BLaER1 (cell line): Measurements from ENCODE around the gene MYADM.
"Not testable (repeated sequence)": the region's sequence is repeated elsewhere in the genome, so short reads cannot be mapped to it uniquely, and the experiment has no call there.

Experiments
- H3K27ac ChIP-seq: shearing (Covaris generic); formaldehyde crosslinking; 2 replicates; pipeline ENCODE4 v1.8.1; 2022
- H3K27me3 ChIP-seq: shearing (Covaris generic); formaldehyde crosslinking; 2 replicates; pipeline ENCODE4 v1.8.1; 2022
- H3K36me3 ChIP-seq: shearing (Covaris generic); formaldehyde crosslinking; 2 replicates; pipeline ENCODE4 v1.8.1; 2022
- H3K4me1 ChIP-seq: shearing (Covaris generic); formaldehyde crosslinking; 2 replicates; pipeline ENCODE4 v1.8.1; 2022
- H3K4me2 ChIP-seq: shearing (Covaris generic); formaldehyde crosslinking; 2 replicates; pipeline ENCODE4 v1.8.1; 2022
- H3K4me3 ChIP-seq: shearing (Covaris generic); formaldehyde crosslinking; 2 replicates; pipeline ENCODE4 v1.8.1; 2022
- H3K9ac ChIP-seq: shearing (Covaris generic); formaldehyde crosslinking; 2 replicates; pipeline ENCODE4 v1.8.1; 2022
- H3K9me3 ChIP-seq: shearing (Covaris generic); formaldehyde crosslinking; 2 replicates; pipeline ENCODE4 v1.8.1; 2022
- H4K20me1 ChIP-seq: shearing (Covaris generic); formaldehyde crosslinking; 2 replicates; pipeline ENCODE4 v1.8.1; 2022
- Cebpa-rat ChIP-seq: shearing (Covaris generic); IDR thresholded peaks from 2 replicates; pipeline ENCODE4 v1.8.1; 2022

Gene MYADM, protein sequence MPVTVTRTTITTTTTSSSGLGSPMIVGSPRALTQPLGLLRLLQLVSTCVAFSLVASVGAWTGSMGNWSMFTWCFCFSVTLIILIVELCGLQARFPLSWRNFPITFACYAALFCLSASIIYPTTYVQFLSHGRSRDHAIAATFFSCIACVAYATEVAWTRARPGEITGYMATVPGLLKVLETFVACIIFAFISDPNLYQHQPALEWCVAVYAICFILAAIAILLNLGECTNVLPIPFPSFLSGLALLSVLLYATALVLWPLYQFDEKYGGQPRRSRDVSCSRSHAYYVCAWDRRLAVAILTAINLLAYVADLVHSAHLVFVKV

DNA sequence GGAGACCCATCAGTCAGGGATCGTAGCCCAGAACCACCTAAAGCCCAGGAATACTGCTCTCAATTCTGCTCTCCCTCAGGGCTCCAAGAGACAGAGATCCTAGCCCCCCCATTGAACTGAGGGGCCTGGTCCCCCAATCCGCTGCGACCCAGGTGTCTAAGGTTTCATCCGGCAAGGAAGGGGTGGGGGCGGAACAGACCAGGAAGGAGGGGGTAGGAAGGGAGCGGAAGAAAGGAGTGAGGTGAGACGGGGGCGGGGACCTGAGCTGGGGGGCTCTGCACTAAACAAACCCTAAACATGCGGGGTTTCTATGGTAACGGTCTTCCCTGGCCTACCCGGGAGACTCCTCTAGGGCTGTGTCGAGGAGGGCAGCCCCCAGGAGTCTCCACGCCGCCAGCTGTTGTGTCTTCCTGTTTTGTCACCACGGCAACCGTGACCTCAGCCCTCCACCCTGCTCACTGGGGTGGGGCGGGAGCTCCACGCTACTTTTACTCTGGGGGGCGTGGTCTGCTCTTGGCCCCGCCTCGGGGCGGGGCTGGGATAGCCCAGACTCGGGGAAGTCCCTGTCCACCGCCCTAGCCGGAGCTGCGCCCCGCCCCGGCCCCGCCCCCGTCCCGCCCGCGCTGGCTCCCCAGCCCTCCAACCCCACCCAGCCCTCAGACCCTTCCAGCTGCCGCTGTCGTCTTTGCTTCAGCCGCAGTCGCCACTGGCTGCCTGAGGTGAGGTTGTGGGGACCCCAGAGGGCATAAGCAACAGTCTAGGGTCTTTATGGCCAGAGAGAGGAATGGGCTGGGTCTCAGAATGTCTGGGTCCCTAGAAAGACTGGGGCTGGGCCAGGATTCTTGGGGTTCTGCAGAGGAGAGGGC lies at the start of gene MYADM:
MYADM (plus strand) TSS at position 659 of the 866 bp plus-strand sequence. CDS start 5,647 bp downstream, outside the sequence.
- Histone ChIP-seq H3K9me3 (no peaks in the 10 kb centered on the region), H3K4me3 (peak within 1 kb of the TSS; percentile 83), H3K4me1 (peaks cover 49% of the 10 kb centered on the region), H3K27me3 (no peaks in the 10 kb centered on the region), H3K36me3 (peaks cover 6% of the 10 kb centered on the region), H3K4me2 (peak within 1 kb of the TSS; percentile 96), H3K9ac (peak within 1 kb of the TSS; percentile 88), H3K27ac (peak within 1 kb of the TSS; percentile 88), H4K20me1 (peaks cover 28% of the 10 kb centered on the region)
- TF ChIP-seq Cebpa-rat: no peak

DNA sequence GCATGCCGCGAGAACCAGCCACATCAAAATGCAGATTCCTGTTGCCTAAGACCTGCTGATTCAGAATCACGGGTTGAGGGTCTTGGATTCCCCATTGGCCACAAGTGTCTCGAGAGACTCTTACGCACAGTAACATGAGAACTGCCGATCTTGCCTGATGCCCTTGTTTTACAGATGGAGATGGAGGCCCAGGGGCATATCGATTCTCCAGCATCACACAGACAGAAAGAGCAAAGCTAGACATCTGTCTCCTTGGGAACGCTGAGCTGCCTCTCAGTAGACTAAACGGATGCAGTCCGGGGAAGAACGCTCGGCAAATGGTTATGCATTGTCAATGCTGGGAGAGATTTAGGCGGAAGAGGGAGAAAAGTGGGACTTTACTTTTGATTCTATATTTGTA lies 48.9 kb upstream of the MYADM start:
- H3K27me3 ChIP-seq: no peaks in the 10 kb centered on the region
- no peaks in the 10 kb centered on the region for H3K9me3 ChIP-seq
- H4K20me1 ChIP-seq: no peaks in the 10 kb centered on the region
- H3K4me2 ChIP-seq: no peak overlapping the region
- TF ChIP-seq Cebpa-rat: no peak
- H3K4me1 ChIP-seq: peaks cover 1% of the 10 kb centered on the region
- no peak overlapping the region for H3K4me3 ChIP-seq
- H3K36me3 ChIP-seq: no peaks in the 10 kb centered on the region
- no peak overlapping the region for H3K27ac ChIP-seq
- no peak overlapping the region for H3K9ac ChIP-seq

DNA sequence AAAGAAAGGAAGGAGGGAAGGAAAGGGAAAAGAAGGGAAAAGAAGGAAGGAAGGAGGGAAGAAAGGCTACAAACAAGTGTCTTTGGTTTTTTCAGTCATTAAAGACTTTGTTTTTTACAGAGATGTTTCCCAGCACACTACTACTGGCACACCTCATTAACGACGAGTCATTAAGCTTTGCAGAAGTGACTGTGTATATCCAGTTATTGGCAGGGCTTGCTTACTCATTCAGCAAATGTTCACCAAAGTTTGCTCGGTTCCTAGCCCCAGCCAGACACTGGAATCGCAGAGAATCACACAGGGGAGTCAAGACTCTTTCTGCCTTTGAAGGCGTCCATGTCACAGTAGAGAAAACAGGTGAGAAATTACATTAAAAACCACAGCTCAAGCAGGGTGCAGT lies 47.8 kb upstream of the MYADM start:
- TF ChIP-seq Cebpa-rat: no peak
- no peaks in the 10 kb centered on the region for H3K36me3 ChIP-seq
- H3K4me2 ChIP-seq: no peak overlapping the region
- H3K4me3 ChIP-seq: no peak overlapping the region
- peaks cover 13% of the 10 kb centered on the region for H3K4me1 ChIP-seq
- no peak overlapping the region for H3K27ac ChIP-seq
- no peaks in the 10 kb centered on the region for H4K20me1 ChIP-seq
- H3K27me3 ChIP-seq: no peaks in the 10 kb centered on the region
- no peak overlapping the region for H3K9ac ChIP-seq
- no peaks in the 10 kb centered on the region for H3K9me3 ChIP-seq

DNA sequence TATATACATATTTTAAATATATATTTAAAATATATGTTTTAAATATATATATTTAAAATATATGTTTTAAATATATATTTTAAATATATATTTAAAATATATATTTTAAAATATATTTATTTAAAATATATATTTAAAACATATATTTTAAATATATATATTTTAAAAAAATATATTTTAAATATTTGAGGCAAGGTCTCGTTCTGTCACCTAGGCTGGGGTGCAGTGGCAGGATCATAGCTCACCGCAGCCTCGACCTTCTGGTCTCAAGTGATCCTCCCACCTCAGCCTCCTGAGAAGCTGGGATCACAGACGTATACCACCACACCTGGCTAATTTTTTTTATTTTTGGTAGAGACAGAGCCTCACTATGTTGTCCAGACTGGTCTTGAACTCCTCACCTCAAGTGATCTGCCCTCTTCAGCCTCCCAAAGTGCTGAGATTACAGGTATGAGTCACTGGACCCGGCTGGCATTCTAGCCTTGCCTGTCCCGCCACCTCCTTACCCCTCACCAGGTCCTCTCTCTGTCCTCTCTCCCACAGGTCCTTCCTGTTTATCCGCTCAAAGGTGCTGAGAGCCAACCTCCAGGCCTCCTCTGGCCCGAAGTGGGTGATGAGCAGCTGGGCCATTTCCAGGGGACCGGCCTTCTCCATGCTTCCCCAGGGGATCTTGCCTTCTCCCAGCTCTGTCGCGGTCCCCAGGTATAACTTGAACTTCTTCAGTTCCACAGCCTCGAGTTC lies 44.1 kb upstream of the MYADM start:
- H3K27ac ChIP-seq: peak overlapping the region; percentile 38; the same call in 1 of the 2 replicates
- H4K20me1 ChIP-seq: no peaks in the 10 kb centered on the region
- H3K36me3 ChIP-seq: no peaks in the 10 kb centered on the region
- H3K4me1 ChIP-seq: peaks cover 13% of the 10 kb centered on the region
- no peak overlapping the region for H3K4me3 ChIP-seq
- TF ChIP-seq Cebpa-rat: no peak
- peak overlapping the region; percentile 53 for H3K4me2 ChIP-seq
- H3K27me3 ChIP-seq: no peaks in the 10 kb centered on the region
- no peaks in the 10 kb centered on the region for H3K9me3 ChIP-seq
- no peak overlapping the region for H3K9ac ChIP-seq

DNA sequence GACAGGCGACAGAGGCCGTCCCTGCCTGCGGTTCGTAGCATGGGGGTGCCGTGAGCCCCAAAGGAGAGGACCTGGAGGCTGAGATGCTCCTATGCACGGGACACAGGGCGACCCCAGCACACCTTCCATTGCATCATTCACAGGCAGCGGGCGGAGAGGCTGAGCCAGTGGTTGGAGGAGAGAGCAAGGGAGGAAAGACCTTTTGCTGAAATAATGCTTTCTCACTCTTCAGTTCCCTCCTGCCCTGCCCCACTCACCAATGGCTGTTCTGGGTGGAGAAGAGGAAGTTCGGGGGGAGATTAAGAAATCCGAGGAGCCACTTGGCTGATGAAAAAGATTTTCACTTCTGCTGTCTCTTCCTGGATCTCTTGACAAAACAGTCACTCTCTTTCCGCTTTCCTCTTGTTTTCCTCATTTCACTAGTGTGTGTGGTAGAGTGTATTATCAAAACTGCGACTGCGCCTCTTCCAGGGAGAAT lies 43.5 kb upstream of the MYADM start, which contains the start of gene NLRP12:
NLRP12 (minus strand) TSS at position 181 of the 478 bp plus-strand sequence; CDS start at position 41, 140 bp downstream.
- no peak for TF ChIP-seq Cebpa-rat
- H3K4me1 ChIP-seq: peaks cover 16% of the 10 kb centered on the region
- H3K27ac ChIP-seq: peak within 1 kb of the TSS; percentile 38; the same call in 1 of the 2 replicates
- no peaks in the 10 kb centered on the region for H4K20me1 ChIP-seq
- H3K36me3 ChIP-seq: no peaks in the 10 kb centered on the region
- peak within 1 kb of the TSS; percentile 53 for H3K4me2 ChIP-seq
- H3K4me3 ChIP-seq: no peak within 1 kb of the TSS
- 0 out of 2 replicates have a peak within 1 kb of the TSS, but pooled peaks have one; percentile 12 for H3K9ac ChIP-seq
- no peaks in the 10 kb centered on the region for H3K9me3 ChIP-seq
- no peaks in the 10 kb centered on the region for H3K27me3 ChIP-seq

DNA sequence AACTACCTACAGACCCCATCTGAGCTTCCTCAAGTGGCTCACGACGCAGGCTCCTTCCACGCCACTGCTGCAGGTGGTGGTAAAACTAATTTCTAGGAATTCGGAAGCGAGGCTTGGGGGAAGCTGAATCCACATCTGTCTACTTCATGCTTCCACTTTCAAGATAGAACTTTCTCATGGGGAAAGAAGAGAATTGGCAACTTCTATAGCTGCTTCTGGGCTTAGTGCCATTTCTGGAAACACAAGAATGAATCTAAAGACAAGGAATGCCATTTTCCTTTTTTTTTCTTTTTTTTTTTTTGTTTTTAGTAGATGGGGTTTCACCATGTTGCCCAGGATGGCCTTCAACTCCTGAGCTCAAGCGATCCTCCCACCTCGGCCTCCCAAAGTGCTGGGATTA lies 40.8 kb upstream of the MYADM start:
- no peaks in the 10 kb centered on the region for H3K36me3 ChIP-seq
- H3K27me3 ChIP-seq: peaks cover 9% of the 10 kb centered on the region; the same call in 1 of the 2 replicates
- no peak overlapping the region for H3K9ac ChIP-seq

DNA sequence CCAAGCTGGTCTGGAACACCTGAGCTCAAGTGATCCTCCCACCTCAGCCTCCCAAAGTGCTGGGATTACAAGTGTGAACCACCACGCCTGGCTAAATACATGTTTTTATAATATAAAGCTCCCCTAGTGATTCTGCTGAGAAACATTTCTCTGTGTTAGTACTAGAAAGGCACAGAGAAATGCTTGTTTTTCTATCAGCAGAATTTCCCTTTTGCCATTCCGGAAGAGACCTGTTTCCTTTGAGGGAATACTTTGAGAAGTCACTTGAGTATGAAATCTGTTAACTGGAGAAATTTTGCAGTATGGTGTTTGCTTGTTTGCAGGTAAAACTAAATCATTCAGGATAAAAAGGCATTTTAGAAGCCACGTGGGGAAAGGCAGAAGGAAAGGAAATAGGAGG lies 39.2 kb upstream of the MYADM start:
- Histone ChIP-seq H3K4me2 (no peak overlapping the region), H3K4me1 (peaks cover 30% of the 10 kb centered on the region), H4K20me1 (no peaks in the 10 kb centered on the region), H3K27ac (no peak overlapping the region), H3K9me3 (no peaks in the 10 kb centered on the region), H3K9ac (no peak overlapping the region), H3K4me3 (no peak overlapping the region), H3K27me3 (peaks cover 24% of the 10 kb centered on the region), H3K36me3 (no peaks in the 10 kb centered on the region)
- no peak for TF ChIP-seq Cebpa-rat

More for the DNA sequence above, 40.8 kb upstream of the MYADM start:
- H3K4me1 ChIP-seq: peaks cover 30% of the 10 kb centered on the region
- no peaks in the 10 kb centered on the region for H3K9me3 ChIP-seq
- no peak overlapping the region for H3K27ac ChIP-seq
- no peaks in the 10 kb centered on the region for H4K20me1 ChIP-seq
- H3K4me2 ChIP-seq: no peak overlapping the region
- TF ChIP-seq Cebpa-rat: no peak
- no peak overlapping the region for H3K4me3 ChIP-seq

DNA sequence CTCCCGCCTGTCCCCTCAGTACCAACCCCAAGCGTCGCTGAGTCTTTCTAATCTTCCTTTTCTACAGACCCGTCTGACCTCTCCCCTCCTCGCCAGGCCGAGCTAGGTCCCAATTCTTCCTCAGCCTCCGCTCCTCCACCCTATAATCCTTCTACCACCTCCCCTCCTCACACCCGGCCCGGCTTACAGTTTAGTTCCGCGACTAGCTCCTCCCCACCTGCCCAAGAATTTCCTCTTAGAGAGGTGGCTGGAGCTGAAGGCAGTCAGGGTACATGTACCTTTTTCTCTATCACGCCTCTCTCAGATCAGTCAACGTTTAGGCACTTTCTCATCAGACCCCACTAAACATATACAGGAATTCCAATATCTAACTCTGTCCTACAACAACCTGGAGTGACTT lies 34.8 kb upstream of the MYADM start:
- not testable (repeated sequence) for H3K27ac ChIP-seq, H3K4me2 ChIP-seq, H4K20me1 ChIP-seq, H3K4me3 ChIP-seq, H3K36me3 ChIP-seq, H3K9ac ChIP-seq, H3K9me3 ChIP-seq
- peaks cover 24% of the 10 kb centered on the region for H3K27me3 ChIP-seq
- H3K4me1 ChIP-seq: peaks cover 17% of the 10 kb centered on the region

DNA sequence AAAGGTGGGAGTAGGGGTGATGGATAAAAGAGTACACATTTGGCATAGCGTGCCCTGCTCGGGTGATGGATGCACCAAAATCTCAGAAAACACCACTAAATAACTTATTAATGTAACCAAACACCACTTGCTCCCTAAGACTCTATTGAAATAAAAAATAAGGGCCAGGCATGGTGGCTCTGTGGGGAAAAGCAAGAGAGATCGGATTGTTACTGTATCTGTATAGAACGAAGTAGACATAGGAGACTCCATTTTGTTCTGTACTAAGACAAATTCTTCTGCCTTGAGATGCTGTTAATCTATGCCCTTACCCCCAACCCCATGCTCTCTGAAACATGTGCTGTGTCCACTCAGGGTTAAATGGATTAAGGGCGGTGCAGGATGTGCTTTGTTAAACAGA lies 29.2 kb upstream of the MYADM start:
- not testable (repeated sequence) for H3K9ac ChIP-seq, H3K27ac ChIP-seq, H3K4me3 ChIP-seq, H3K36me3 ChIP-seq, H3K9me3 ChIP-seq, H4K20me1 ChIP-seq, H3K4me2 ChIP-seq, H3K27me3 ChIP-seq
- peaks cover 11% of the 10 kb centered on the region for H3K4me1 ChIP-seq

DNA sequence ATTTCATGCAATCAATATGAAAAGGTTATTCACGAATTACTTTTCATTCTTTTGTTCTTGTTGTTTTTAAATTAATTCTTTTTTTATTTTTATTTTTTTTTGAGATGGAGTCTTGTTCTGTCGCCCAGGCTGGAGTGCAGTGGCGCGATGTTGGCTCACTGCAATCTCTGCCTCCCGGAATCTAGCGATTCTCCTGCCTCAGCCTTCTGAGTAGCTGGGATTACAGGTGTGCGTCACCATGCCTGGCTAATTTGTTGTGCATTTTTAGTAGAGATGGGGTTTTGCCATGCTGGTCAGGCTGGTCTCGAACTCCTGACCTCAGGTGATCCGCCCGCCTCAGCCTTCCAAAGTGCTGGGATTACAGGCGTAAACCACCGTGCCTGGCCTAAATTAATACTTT lies 27.4 kb upstream of the MYADM start:
- peaks cover 11% of the 10 kb centered on the region for H3K4me1 ChIP-seq
- H4K20me1 ChIP-seq, H3K27ac ChIP-seq: not testable (repeated sequence)

DNA sequence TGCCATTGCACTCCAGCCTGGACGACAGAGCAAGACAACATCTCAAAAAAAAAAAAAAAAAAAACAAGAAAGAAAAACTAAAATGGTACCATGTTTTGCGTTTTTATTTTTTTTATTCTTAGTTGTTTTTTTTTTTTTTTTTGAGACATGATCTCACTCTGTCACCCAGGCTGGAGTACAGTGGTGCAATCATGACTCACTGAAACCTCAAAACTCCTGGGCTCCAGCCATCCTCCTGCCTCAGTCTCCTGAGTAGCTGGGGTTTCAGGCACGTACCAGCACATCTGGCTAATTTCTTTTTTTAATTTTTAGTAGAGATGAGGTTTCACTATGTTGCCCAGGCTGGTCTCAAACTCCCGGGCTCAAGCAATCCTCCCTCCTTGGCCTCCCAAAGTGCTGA lies 26.8 kb upstream of the MYADM start:
- H3K9ac ChIP-seq, H4K20me1 ChIP-seq, H3K4me2 ChIP-seq, H3K4me3 ChIP-seq, H3K9me3 ChIP-seq, H3K27ac ChIP-seq, H3K36me3 ChIP-seq, H3K27me3 ChIP-seq: not testable (repeated sequence)
- peaks cover 11% of the 10 kb centered on the region for H3K4me1 ChIP-seq

More for the DNA sequence above, 27.4 kb upstream of the MYADM start:
- not testable (repeated sequence) for H3K9me3 ChIP-seq, H3K4me3 ChIP-seq, H3K4me2 ChIP-seq, H3K36me3 ChIP-seq, H3K9ac ChIP-seq, H3K27me3 ChIP-seq
